GM12873 (cell line): ENCODE measurements around the gene GPR179.

ENCODE experiments used
- TF ChIP-seq, protein P1 (sequence below): IDR thresholded peaks from 2 replicates; pipeline ENCODE4 v1.5.1; 2012; ENCODE audit warnings: low read depth, mild to moderate bottlenecking, moderate library complexity, low read length, control low read depth; ENCODE audit not compliant: insufficient read depth; ENCODE audit errors: missing control alignments

The GPR179 gene

DNA sequence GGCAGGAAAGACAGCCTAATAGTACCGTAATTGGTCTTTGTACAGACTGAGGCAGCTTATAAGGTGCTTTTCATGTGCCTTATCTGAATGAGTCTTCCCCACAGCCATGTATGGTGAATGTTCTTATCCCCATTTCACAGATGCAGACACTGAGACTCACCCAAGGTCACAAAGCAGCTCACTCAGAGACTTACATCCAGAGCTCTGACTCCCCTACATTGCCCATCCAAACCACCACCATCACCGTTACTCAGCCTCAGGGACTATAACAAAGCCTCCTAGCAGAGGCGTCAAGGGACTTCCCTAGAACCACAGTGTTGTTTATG lies 627 bp upstream of the GPR179 start:
- TF ChIP-seq, protein P1, sequence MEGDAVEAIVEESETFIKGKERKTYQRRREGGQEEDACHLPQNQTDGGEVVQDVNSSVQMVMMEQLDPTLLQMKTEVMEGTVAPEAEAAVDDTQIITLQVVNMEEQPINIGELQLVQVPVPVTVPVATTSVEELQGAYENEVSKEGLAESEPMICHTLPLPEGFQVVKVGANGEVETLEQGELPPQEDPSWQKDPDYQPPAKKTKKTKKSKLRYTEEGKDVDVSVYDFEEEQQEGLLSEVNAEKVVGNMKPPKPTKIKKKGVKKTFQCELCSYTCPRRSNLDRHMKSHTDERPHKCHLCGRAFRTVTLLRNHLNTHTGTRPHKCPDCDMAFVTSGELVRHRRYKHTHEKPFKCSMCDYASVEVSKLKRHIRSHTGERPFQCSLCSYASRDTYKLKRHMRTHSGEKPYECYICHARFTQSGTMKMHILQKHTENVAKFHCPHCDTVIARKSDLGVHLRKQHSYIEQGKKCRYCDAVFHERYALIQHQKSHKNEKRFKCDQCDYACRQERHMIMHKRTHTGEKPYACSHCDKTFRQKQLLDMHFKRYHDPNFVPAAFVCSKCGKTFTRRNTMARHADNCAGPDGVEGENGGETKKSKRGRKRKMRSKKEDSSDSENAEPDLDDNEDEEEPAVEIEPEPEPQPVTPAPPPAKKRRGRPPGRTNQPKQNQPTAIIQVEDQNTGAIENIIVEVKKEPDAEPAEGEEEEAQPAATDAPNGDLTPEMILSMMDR, result no peak

DNA sequence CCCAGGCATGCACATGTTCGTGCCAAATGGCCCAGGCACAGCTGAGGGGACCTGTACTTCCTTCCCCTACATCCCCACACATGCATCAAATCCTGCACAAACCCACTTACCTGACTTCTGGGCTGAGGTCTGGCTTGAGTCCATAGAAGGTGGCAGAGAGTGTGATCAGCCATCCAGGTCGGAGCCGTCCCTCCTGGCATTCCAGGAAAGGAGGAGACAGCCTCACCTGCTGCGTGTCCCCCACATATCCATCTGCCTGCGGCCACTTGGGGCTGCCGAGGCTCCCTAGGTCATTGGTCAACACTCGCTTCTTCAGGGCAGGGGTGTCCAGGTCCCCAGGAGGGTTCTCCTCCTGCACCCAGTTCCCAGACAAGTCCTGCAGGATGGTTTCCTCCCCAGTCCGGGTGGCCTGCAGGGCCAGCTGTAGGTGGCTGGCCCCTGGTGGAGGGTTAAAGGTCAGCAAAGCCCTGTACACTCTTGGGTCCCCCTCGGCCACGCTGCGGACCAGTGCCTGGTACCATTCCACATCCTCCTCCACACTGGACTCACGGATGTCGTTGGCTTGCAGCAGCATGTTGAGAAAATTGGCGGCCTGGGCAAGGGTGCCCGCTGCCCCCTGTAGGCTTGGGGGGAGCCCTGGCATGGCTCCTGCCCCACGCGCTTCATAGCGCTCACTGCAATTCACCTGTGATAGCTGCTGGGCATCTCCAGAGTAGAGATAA lies 709 bp downstream of the GPR179 start:
- TF ChIP-seq, protein P1, result no peak

DNA sequence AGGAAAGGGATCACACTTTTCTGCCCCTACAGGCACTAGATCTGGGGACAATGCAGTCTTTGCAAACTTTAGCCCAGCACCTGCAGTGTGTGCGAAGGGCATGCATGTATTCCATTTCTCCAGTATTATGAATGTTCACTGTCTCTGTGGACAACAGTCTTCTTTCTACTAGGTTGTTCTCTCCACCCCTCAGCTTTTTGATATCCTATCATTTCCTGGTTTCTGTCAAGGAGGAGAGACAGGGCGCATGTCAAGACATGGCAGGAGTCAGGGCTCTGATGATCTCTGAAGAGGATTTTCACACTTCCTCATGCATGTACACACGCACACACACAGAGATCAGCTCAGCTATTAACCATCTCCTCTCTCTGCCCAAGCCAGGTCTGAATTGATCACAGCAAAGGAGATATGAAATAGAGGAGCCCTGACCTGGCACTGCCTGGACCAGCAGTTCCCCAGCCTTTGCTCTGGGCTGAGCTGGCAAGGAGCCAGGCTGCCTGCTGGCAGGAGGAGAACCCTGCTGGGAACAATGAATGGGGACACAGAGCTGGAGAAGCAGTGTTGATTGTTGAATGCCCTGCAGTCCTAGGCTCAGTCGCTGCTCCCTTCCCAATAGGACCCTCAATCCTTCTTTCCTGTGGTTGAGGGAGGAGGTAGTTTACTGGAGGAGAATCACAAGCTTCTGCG lies 2.6 kb downstream of the GPR179 start:
- TF ChIP-seq, protein P1, result no peak

- TF ChIP-seq, protein P1, result no peak
Measured at GRCh38 chr17:38339891-38340290, 3.9 kb downstream of the GPR179 start.

- TF ChIP-seq, protein P1, result no peak
Measured at GRCh38 chr17:38338535-38338934, 5.2 kb downstream of the GPR179 start.

- TF ChIP-seq, protein P1, result no peak
Measured at GRCh38 chr17:38338053-38338452, 5.7 kb downstream of the GPR179 start.

DNA sequence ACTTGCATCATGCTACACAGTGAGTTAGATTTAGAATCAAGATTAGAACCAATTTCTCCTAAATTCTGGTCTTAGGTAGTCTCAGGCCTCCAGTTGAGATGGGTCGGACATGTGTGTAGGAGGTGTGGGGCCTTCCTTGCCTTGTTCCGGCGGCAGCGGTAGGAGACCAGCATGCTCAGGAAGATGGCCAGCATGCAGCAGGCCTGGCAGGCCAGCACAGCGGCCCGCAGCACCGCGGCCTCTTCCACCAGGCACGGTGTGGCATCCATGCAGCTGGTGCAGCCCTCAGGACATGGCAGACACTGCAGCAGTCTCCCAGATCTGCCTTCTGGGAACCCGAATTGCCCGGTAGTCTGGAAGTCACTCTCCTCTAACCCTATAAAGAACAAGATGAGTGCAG lies 6.9 kb downstream of the GPR179 start:
- TF ChIP-seq, protein P1, result no peak
